Thyroid gland (tissue), 4 donors: ENCODE data around the gene EFHD1. TPM values are rescaled to one million over a fixed set of nuclear protein-coding genes. Genes with fewer than 3 reads are reported as not detected.

ENCODE experiments used
- DNase-seq, 2 donors: peaks; one replicate each; pipeline ENCODE4 v3.0.0-alpha.2; 2019
- H3K27ac ChIP-seq, 3 donors: fragments of 200-600 bp; sonication (generic); 1 replicate in 2 of 3; 2 replicates in 1 of 3; pipeline ENCODE4 v1.5.1; 2016 to 2019; ENCODE audit warnings: mild to moderate bottlenecking in 1 of 3, moderate library complexity in 1 of 3
- H3K27me3 ChIP-seq: fragments of 200-600 bp; sonication (generic); one replicate; pipeline ENCODE4 v1.5.1; 2019
- H3K36me3 ChIP-seq, 2 donors: fragments of 200-600 bp; sonication (generic); one replicate each; pipeline ENCODE4 v1.5.1; 2016 to 2019
- H3K4me1 ChIP-seq, 2 donors: fragments of 200-600 bp; sonication (generic); one replicate each; pipeline ENCODE4 v1.5.1; 2017 to 2019
- H3K4me3 ChIP-seq, 3 donors: fragments of 200-600 bp; sonication (generic); replicated peaks in 1 of 3; 1 replicate in 2 of 3; 2 replicates in 1 of 3; pipeline ENCODE4 v1.5.1; 2016; ENCODE audit warnings: mild to moderate bottlenecking in 1 of 3
- H3K9me3 ChIP-seq: fragments of 200-600 bp; sonication (generic); one replicate; pipeline ENCODE4 v1.5.1; 2017
- CTCF ChIP-seq, 6 experiments: fragments of 200-600 bp in 3 of 6; fragments of 450-650 bp in 3 of 6; sonication (generic) in 3 of 6; IDR thresholded peaks; one replicate each; pipeline ENCODE4 v1.5.1; 2016 to 2019; ENCODE audit warnings: antibody characterized with exemption in 6 of 6, mild to moderate bottlenecking in 2 of 6, inconsistent platforms in 1 of 6, moderate library complexity in 1 of 6
- POLR2A ChIP-seq, 2 donors: fragments of 450-650 bp; IDR thresholded peaks; one replicate each; pipeline ENCODE4 v1.6.1; 2017; ENCODE audit warnings: antibody characterized with exemption in 2 of 2, mild to moderate bottlenecking in 2 of 2, moderate library complexity in 1 of 2
- WGBS, 2 donors: methylation state at CpG; one replicate each; pipeline ENCODE4 v1.1.5; 2017; 5-methylcytosine and 5-hydroxymethylcytosine counted together
- intact Hi-C: fragments of 100-400 bp; cut with DNase I; formaldehyde crosslinking; loops from one replicate; pipeline ENCODE4 v1.15.1; 2023
- small RNA-seq: library from RNA; depleted of rRNA; stranded (forward); fragments of <200 nt; gene quantifications from one replicate; pipeline ENCODE3, GENCODE V24; 2016
- total RNA-seq, 4 donors: library from RNA; depleted of rRNA; stranded (reverse); fragments of >200 nt; gene quantifications; one replicate each; pipeline ENCODE4 v1.2.3, GENCODE V29; 2016

The EFHD1 gene
- total RNA-seq, 4 donors from 2014 or later = 6.9 to 17.5 (median 14.8) TPM

GRCh38 chr2:232723027-232723426 lies 89.6 kb downstream of the EFHD1 start:
- no peak for TF ChIP-seq POLR2A (IDR thresholded peaks at IDR 0.05)
- no peak for TF ChIP-seq CTCF (IDR thresholded peaks at IDR 0.05)
- Histone ChIP-seq H3K27ac (no peak overlapping the region), H3K27me3 (no peaks in the 10 kb centered on the region), H3K4me3 (no peak overlapping the region), H3K4me1 (peaks cover 0 to 7% of the 10 kb centered on the region in 2 donors), H3K9me3 (no peaks in the 10 kb centered on the region), H3K36me3 (peaks cover 6 to 10% of the 10 kb centered on the region in 2 donors)
- no peak for DNase-seq
- intact Hi-C loops = no loop called here
- 87 to 97% methylated on average over 1 of the region's 1 CpG for WGBS, 2 donors

GRCh38 chr2:232728785-232729184 lies 95.4 kb downstream of the EFHD1 start:
- H3K27ac ChIP-seq = no peak overlapping the region
- H3K27me3 ChIP-seq = no peaks in the 10 kb centered on the region
- intact Hi-C loops = no loop called here
- no peak for TF ChIP-seq POLR2A (IDR thresholded peaks at IDR 0.05)
- no peak for TF ChIP-seq CTCF (IDR thresholded peaks at IDR 0.05)
- no peaks in the 10 kb centered on the region for H3K4me1 ChIP-seq
- peaks cover 6 to 10% of the 10 kb centered on the region in 2 donors for H3K36me3 ChIP-seq
- no peak for DNase-seq
- no peak overlapping the region for H3K4me3 ChIP-seq
- H3K9me3 ChIP-seq = no peaks in the 10 kb centered on the region
- WGBS, 2 donors = 93 to 96% methylated on average over 3 of the region's 3 CpGs

GRCh38 chr2:232731470-232731869 lies 98.1 kb downstream of the EFHD1 start:
- TF ChIP-seq POLR2A (IDR thresholded peaks at IDR 0.05) = no peak
- TF ChIP-seq CTCF (IDR thresholded peaks at IDR 0.05) = no peak
- DNase-seq = no peak
- Histone ChIP-seq H3K36me3 (no peaks in the 10 kb centered on the region), H3K9me3 (no peaks in the 10 kb centered on the region), H3K4me3 (no peak overlapping the region), H3K27ac (no peak overlapping the region), H3K4me1 (no peaks in the 10 kb centered on the region), H3K27me3 (no peaks in the 10 kb centered on the region)
- intact Hi-C loops = no loop called here
- 81 to 92% methylated on average over 2 of the region's 2 CpGs for WGBS, 2 donors

Small RNA genes within 50 kb of the gene (small RNA-seq; reads per million reads assigned to genes)
- not detected for gene RN7SL359P

Other genes starting within 250 kb of the EFHD1 start
- gene ALPG, start 226.8 kb upstream of the EFHD1 start, total RNA-seq = not detected
- gene ALPI, start 177.5 kb upstream of the EFHD1 start, total RNA-seq = not detected
- gene ECEL1, start 145.8 kb upstream of the EFHD1 start, total RNA-seq = 1 to 10 TPM in 2 of 4 donors, under 1 TPM in 2; 0.11 to 1.5 (median 1.2) TPM
- not detected for gene PRSS56, start 113.2 kb upstream of the EFHD1 start, total RNA-seq
- gene CHRND, start 107.4 kb upstream of the EFHD1 start, total RNA-seq = not detected
- not detected for gene CHRNG, start 93.9 kb upstream of the EFHD1 start, total RNA-seq
- 10 to 100 TPM in 1 of 4 donors, 1 to 10 TPM in 3; 6.7 to 11.6 (median 6.9) TPM for gene TIGD1, start 83.0 kb upstream of the EFHD1 start, total RNA-seq
- 10 to 100 TPM; 50.7 to 59.6 (median 54.4) TPM for gene EIF4E2, start 82.9 kb upstream of the EFHD1 start, total RNA-seq
- gene GIGYF2, start 63.7 kb downstream of the EFHD1 start, total RNA-seq = 100 to 1,000 TPM in 2 of 4 donors, 10 to 100 TPM in 2; 88.7 to 138 (median 101) TPM
- gene KCNJ13, start 143.0 kb downstream of the EFHD1 start, total RNA-seq = 1 to 10 TPM in 2 of 4 donors, under 1 TPM in 2; 0.81 to 5.5 (median 2.6) TPM
- 1 to 10 TPM in 1 of 4 donors, under 1 TPM in 2, not detected in 1; 0.45 to 1.9 (median 0.79) TPM for gene SNORC, start 236.7 kb downstream of the EFHD1 start, total RNA-seq